ENCODE measurements around the gene HBG2.
"Not testable (repeated sequence)": the region's sequence is repeated elsewhere in the genome, so short reads cannot be mapped to it uniquely, and the experiment has no call there.

DNA sequence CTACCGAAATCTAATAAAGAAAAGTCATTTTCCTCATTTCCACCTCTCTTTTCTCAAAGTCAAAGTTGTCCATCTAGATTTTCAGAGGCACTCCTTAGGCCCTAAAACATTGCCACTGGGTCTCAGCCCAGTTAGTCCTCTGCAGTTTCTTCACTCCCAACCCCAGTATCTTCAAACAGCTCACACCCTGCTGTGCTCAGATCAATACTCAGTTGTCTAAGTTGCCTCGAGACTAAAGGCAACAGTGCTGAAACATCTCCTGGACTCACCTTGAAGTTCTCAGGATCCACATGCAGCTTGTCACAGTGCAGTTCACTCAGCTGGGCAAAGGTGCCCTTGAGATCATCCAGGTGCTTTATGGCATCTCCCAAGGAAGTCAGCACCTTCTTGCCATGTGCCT, 558 bp downstream of the HBG2 start:
- TF ChIP-seq, protein P1, sequence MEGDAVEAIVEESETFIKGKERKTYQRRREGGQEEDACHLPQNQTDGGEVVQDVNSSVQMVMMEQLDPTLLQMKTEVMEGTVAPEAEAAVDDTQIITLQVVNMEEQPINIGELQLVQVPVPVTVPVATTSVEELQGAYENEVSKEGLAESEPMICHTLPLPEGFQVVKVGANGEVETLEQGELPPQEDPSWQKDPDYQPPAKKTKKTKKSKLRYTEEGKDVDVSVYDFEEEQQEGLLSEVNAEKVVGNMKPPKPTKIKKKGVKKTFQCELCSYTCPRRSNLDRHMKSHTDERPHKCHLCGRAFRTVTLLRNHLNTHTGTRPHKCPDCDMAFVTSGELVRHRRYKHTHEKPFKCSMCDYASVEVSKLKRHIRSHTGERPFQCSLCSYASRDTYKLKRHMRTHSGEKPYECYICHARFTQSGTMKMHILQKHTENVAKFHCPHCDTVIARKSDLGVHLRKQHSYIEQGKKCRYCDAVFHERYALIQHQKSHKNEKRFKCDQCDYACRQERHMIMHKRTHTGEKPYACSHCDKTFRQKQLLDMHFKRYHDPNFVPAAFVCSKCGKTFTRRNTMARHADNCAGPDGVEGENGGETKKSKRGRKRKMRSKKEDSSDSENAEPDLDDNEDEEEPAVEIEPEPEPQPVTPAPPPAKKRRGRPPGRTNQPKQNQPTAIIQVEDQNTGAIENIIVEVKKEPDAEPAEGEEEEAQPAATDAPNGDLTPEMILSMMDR (IDR thresholded peaks at IDR 0.05 in 8 of 11, conservative IDR thresholded peaks at IDR 0.05 in 3 of 11), result not testable (repeated sequence)
- TF ChIP-seq POLR2A, POLR2AphosphoS5 (IDR thresholded peaks at IDR 0.05): not testable (repeated sequence)

All from spleen (tissue), 7 donors.